A673 (cell line): ENCODE results near the gene KCMF1. TPM values are rescaled to one million over a fixed set of nuclear protein-coding genes. Genes with fewer than 3 reads are reported as not detected.

Experiments used
- BruUV-seq: library from RNA; stranded (reverse); fragments of 400-500 nt; replicated peaks from 2 replicates; lab custom pipeline; 2021; lab: Mats Ljungman, UMichigan
- CTCF ChIA-PET: fragments of 300-600 bp; sonication (Branson Sonifier 250); formaldehyde crosslinking; loops from one replicate; lab custom pipeline; 2022; ENCODE audit warnings: antibody characterized with exemption; lab: Charles Lee
- POLR2A ChIA-PET: fragments of 300-600 bp; sonication (Branson Sonifier 250); formaldehyde crosslinking; loops from one replicate; lab custom pipeline; 2022; ENCODE audit warnings: antibody characterized with exemption; ENCODE audit not compliant: low non-redundant PET; lab: Charles Lee
- DNase-seq: peaks from one replicate; pipeline ENCODE4 v3.0.0-alpha.2; 2015; ENCODE audit warnings: low spot score
- H3K27ac ChIP-seq: fragments of 200-600 bp; sonication (generic); 2 replicates; pipeline ENCODE4 v1.5.1; 2016; ENCODE audit warnings: mixed run types, low read depth, mild to moderate bottlenecking, mixed read lengths, antibody characterized with exemption, low read length; ENCODE audit not compliant: poor library complexity, severe bottlenecking
- H3K27me3 ChIP-seq: fragments of 200-600 bp; sonication (generic); replicated peaks from 2 replicates; pipeline ENCODE4 v1.6.1; 2017; ENCODE audit warnings: mixed run types, low read depth, mild to moderate bottlenecking, mixed read lengths, antibody characterized with exemption, low read length; ENCODE audit not compliant: insufficient read depth, poor library complexity
- H3K36me3 ChIP-seq: fragments of 200-600 bp; sonication (generic); 2 replicates; pipeline ENCODE4 v1.6.1; 2016; ENCODE audit warnings: mixed run types, mild to moderate bottlenecking, mixed read lengths, antibody characterized with exemption, low read length; ENCODE audit not compliant: insufficient read depth, poor library complexity, severe bottlenecking
- H3K4me1 ChIP-seq: fragments of 200-600 bp; sonication (generic); 2 replicates; pipeline ENCODE4 v1.6.1; 2017; ENCODE audit warnings: mixed run types, mild to moderate bottlenecking, mixed read lengths, antibody characterized with exemption, low read length; ENCODE audit not compliant: insufficient read depth, poor library complexity, severe bottlenecking
- H3K4me3 ChIP-seq: fragments of 200-600 bp; sonication (generic); 2 replicates; pipeline ENCODE4 v1.5.1; 2016; ENCODE audit warnings: low read depth, mixed run types, mild to moderate bottlenecking, mixed read lengths, low read length; ENCODE audit not compliant: poor library complexity, severe bottlenecking
- H3K9me3 ChIP-seq: fragments of 200-600 bp; sonication (generic); 2 replicates; pipeline ENCODE4 v1.6.1; 2016; ENCODE audit warnings: mixed run types, low read depth, mild to moderate bottlenecking, mixed read lengths, antibody characterized with exemption, low read length; ENCODE audit not compliant: poor library complexity, severe bottlenecking
- EZH2 ChIP-seq: fragments of 200-600 bp; sonication (generic); IDR thresholded peaks from 2 replicates; pipeline ENCODE4 v1.6.1; 2017; ENCODE audit warnings: borderline replicate concordance, low read depth, mild to moderate bottlenecking, mixed read lengths, antibody characterized with exemption, low read length; ENCODE audit not compliant: poor library complexity, severe bottlenecking
- intact Hi-C: fragments of 100-400 bp; cut with micrococcal nuclease; formaldehyde crosslinking; loops from one replicate; pipeline ENCODE4 v1.10.0; 2022; ENCODE audit not compliant: unreplicated experiment
- total RNA-seq: library from RNA; stranded (reverse); gene quantifications from 2 replicates; pipeline ENCODE4 v1.2.3, GENCODE V29; 2021
- TF ChIP-seq, protein P1 (sequence below): fragments of 300-800, 200-600 bp; sonication (generic); conservative IDR thresholded peaks from 2 replicates; pipeline ENCODE4 v1.5.1; 2017; ENCODE audit warnings: low read depth, mild to moderate bottlenecking, antibody characterized with exemption, low read length, moderate library complexity, mixed read lengths

The KCMF1 gene
- total RNA-seq, 1 experiment from 2014 or later: 110 TPM

DNA sequence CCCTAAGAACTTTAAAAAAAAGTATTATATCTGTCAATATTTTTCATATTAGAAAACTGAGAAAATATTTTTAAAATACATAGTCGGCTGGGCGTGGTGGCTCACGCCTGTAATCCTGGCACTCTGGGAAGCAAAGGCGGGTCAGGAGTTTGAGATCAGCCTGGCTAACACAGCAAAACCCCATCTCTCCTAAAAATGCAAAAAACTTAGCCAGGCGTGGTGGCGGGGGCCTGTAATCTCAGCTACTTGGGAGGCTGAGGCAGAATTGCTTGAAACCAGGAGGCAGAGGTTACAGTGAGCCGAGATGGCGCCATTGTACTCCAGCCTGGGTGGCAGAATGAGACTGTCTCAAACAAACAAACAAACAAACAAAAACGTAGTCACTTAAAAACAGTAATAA lies 5.1 kb upstream of the KCMF1 start:
- H3K36me3 ChIP-seq: peaks cover 27% of the 10 kb centered on the region
- intact Hi-C loops: no loop called here
- ChIA-PET POLR2A (no interaction called here), CTCF (interaction anchor here (0.6 kb wide), 1 partner anchor 22 kb away, joined by 7 read pairs; no protein-coding TSS in a partner anchor)
- BruUV-seq: no TSS peak
- TF ChIP-seq, protein P1, sequence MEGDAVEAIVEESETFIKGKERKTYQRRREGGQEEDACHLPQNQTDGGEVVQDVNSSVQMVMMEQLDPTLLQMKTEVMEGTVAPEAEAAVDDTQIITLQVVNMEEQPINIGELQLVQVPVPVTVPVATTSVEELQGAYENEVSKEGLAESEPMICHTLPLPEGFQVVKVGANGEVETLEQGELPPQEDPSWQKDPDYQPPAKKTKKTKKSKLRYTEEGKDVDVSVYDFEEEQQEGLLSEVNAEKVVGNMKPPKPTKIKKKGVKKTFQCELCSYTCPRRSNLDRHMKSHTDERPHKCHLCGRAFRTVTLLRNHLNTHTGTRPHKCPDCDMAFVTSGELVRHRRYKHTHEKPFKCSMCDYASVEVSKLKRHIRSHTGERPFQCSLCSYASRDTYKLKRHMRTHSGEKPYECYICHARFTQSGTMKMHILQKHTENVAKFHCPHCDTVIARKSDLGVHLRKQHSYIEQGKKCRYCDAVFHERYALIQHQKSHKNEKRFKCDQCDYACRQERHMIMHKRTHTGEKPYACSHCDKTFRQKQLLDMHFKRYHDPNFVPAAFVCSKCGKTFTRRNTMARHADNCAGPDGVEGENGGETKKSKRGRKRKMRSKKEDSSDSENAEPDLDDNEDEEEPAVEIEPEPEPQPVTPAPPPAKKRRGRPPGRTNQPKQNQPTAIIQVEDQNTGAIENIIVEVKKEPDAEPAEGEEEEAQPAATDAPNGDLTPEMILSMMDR: no peak
- TF ChIP-seq EZH2: no peak
- no peaks in the 10 kb centered on the region for H3K27me3 ChIP-seq
- H3K9me3 ChIP-seq: no peaks in the 10 kb centered on the region
- no peak overlapping the region for H3K4me3 ChIP-seq
- H3K27ac ChIP-seq: no peak overlapping the region
- DNase-seq: no peak
- H3K4me1 ChIP-seq: no peaks in the 10 kb centered on the region

DNA sequence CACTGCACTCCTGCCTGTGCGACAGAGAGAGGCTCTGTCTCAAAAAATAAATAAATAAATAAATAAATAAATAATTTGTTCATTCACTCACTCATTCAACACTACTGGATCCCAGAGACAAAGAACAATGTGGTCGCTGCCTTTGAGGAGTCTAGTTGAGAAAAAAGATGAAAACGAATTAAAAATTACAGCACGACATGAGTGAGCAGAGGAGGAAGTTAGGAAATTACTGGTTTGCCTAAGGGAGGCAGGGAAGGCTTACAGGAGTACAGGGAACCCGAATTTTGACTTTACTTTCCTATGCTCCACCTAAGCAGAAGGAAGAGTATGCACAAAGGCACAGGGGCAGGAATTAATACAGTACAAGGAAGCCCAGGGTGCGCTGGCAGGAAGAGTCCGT lies 4.2 kb upstream of the KCMF1 start:
- no peak overlapping the region for H3K4me3 ChIP-seq
- ChIA-PET CTCF (no interaction called here), POLR2A (no interaction called here)
- H3K9me3 ChIP-seq: no peaks in the 10 kb centered on the region
- no peaks in the 10 kb centered on the region for H3K4me1 ChIP-seq
- peaks cover 22% of the 10 kb centered on the region for H3K36me3 ChIP-seq
- no TSS peak for BruUV-seq
- H3K27ac ChIP-seq: no peak overlapping the region
- no peak for TF ChIP-seq EZH2
- H3K27me3 ChIP-seq: no peaks in the 10 kb centered on the region
- no peak for DNase-seq
- intact Hi-C loops: no loop called here

DNA sequence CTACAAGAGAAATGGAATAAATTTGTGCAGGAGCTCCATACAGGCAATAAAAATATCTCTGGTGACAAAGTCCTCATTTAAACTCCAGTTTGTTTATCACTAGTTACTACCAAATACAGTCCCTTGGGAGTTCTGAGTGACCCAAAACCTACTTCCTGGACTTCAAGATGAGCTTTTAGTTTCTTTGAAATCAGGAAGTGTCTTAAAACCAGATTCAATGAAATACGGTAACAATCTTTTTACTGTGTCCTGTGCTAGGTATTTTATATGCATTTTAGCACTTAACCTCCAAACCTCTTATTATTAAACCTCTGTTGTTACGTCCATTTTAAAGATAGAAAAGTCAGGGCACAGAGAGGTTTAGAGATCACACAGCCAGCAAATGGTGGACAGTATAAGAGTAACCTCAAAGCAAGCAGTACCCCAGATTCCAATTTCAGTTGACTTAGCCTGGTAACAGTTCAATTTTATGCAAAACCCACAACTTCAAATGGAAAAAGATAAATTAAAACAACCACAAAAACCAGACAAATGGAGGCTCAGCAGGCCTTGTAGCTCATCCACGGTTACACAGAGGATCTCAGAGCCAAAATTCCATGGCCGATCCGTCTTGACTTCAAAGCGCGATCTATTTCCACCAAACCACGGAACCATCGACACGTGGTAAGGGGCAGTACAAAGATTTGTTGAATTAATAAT lies 1.3 kb upstream of the KCMF1 start:
- H3K36me3 ChIP-seq: peaks cover 13% of the 10 kb centered on the region
- H3K27ac ChIP-seq: peak overlapping the region; percentile 99
- no peaks in the 10 kb centered on the region for H3K9me3 ChIP-seq
- POLR2A ChIA-PET: interaction anchor here (0.5 kb wide), 1 partner anchor 87 kb away, joined by 7 read pairs; no protein-coding TSS in a partner anchor
- TSS peak; percentile 72 for BruUV-seq
- no peaks in the 10 kb centered on the region for H3K27me3 ChIP-seq
- no peaks in the 10 kb centered on the region for H3K4me1 ChIP-seq
- peak overlapping the region; percentile 97 for H3K4me3 ChIP-seq
- intact Hi-C loops: loop anchor here (1.0 kb wide), 1 partner anchor 44 kb away; no protein-coding TSS in a partner anchor
- DNase-seq: peak; percentile 43
- no peak for TF ChIP-seq EZH2
- TF ChIP-seq, protein P1: no peak
- CTCF ChIA-PET: interaction anchor here (1.0 kb wide), 1 partner anchor 44 kb away, joined by 3 read pairs; no protein-coding TSS in a partner anchor
